ENCODE results near the gene NECTIN1.

The NECTIN1 gene

GRCh38 chr11:119728651-119729580 is at the start of gene NECTIN1:
Gene NECTIN1 (minus strand): TSS chr11:119729200. CDS start chr11:119728553, 647 bp downstream.
- peak; percentile 94 for TF ChIP-seq CTCF (IDR thresholded peaks at IDR 0.05)
- peak within 1 kb of the TSS; percentile 91 for H3K4me3 ChIP-seq
- peak; percentile 89 for DNase-seq (ENCODE audit: low spot score)
- H3K27ac ChIP-seq = peak within 1 kb of the TSS; percentile 74 to 89

GRCh38 chr11:119778391-119779194 is 49.6 kb upstream of the NECTIN1 start:
- TF ChIP-seq CTCF (IDR thresholded peaks at IDR 0.05) = no peak
- no peak overlapping the region for H3K4me3 ChIP-seq
- H3K27ac ChIP-seq = no peak overlapping the region
- DNase-seq (ENCODE audit: low spot score) = no peak

GRCh38 chr11:119777940-119778339 is 48.9 kb upstream of the NECTIN1 start:
- Histone ChIP-seq H3K4me3 (no peak overlapping the region), H3K27ac (no peak overlapping the region)
- no peak for TF ChIP-seq CTCF (IDR thresholded peaks at IDR 0.05)
- DNase-seq (ENCODE audit: low spot score) = no peak

- DNase-seq (ENCODE audit: low spot score) = no peak
- no peak for TF ChIP-seq CTCF (IDR thresholded peaks at IDR 0.05)
- Histone ChIP-seq H3K4me3 (no peak overlapping the region), H3K27ac (no peak overlapping the region)
These were observed 47.7 kb upstream of the NECTIN1 start for GRCh38 chr11:119776651-119777050.

GRCh38 chr11:119776031-119776636 is 47.1 kb upstream of the NECTIN1 start:
- H3K27ac ChIP-seq = no peak overlapping the region
- no peak for TF ChIP-seq CTCF (IDR thresholded peaks at IDR 0.05)
- DNase-seq (ENCODE audit: low spot score) = no peak
- H3K4me3 ChIP-seq = no peak overlapping the region

- Histone ChIP-seq H3K4me3 (no peak overlapping the region), H3K27ac (no peak overlapping the region)
- TF ChIP-seq CTCF (IDR thresholded peaks at IDR 0.05) = no peak
- no peak for DNase-seq (ENCODE audit: low spot score)
These were observed 45.3 kb upstream of the NECTIN1 start for GRCh38 chr11:119774172-119774763.

Measured in coronary artery (tissue), 2 donors.